ENCODE data around the gene FOXJ1.

- no peak for TF ChIP-seq CTCF (IDR thresholded peaks at IDR 0.05)
- no peak for TF ChIP-seq POLR2AphosphoS5 (IDR thresholded peaks at IDR 0.05)
- TF ChIP-seq POLR2A (IDR thresholded peaks at IDR 0.05): no peak
- TF ChIP-seq EP300 (IDR thresholded peaks at IDR 0.05; ENCODE audit: low read depth): no peak
Observed at GRCh38 chr17:76132574-76133338, 8.3 kb downstream of the FOXJ1 start.
